ENCODE measurements around the gene SLC37A1.

The SLC37A1 gene

GRCh38 chr21:42491328-42491727 lies 22.3 kb upstream of the SLC37A1 start (continued):
- TF ChIP-seq ZNF214 (tag by site-specific recombination; IDR thresholded peaks at IDR 0.05; ENCODE audit: borderline replicate concordance) = no peak
- TF ChIP-seq KLF8 (tag by site-specific recombination; IDR thresholded peaks at IDR 0.05) = no peak
- TF ChIP-seq ZNF48 (tag by site-specific recombination; IDR thresholded peaks at IDR 0.05) = no peak
- no peak for TF ChIP-seq ZBTB26 (tag by site-specific recombination; optimal IDR thresholded peaks at IDR 0.05)
- no peak for TF ChIP-seq ZEB2 (tag by site-specific recombination; IDR thresholded peaks at IDR 0.05)
- no peak for TF ChIP-seq ZBTB48 (tag by site-specific recombination; IDR thresholded peaks at IDR 0.05)

- H3K27ac ChIP-seq (ENCODE audit: extremely low read depth, low read depth, low read length) = no peak overlapping the region
- no peaks in the 10 kb centered on the region for H3K36me3 ChIP-seq (ENCODE audit: control insufficient read depth in 2 of 2, insufficient read depth in 1 of 2, low read length in 2 of 2)
- no peaks in the 10 kb centered on the region for H3K9me3 ChIP-seq (ENCODE audit: control insufficient read depth, insufficient read depth, low read depth, low read length)
- ChIA-PET CTCF (interaction anchor here (0.6 to 1.1 kb wide), 2 partner anchors 101 to 207 kb away, joined by 3 to 5 read pairs; no protein-coding TSS in a partner anchor), POLR2A (interaction anchor here (0.6 kb wide), 1 partner anchor 804 kb away, joined by 5 read pairs; no protein-coding TSS in a partner anchor)
- no peaks in the 10 kb centered on the region for H3K4me1 ChIP-seq (ENCODE audit: control insufficient read depth, insufficient read depth, low read length)
- H3K4me3 ChIP-seq (ENCODE audit: low read depth, low read length) = no peak overlapping the region
- TF ChIP-seq ZNF146 (tag by site-specific recombination; IDR thresholded peaks at IDR 0.05) (no peak), ZNF221 (tag by site-specific recombination; IDR thresholded peaks at IDR 0.05; ENCODE audit: borderline replicate concordance) (no peak)
Observed at GRCh38 chr21:42492201-42492600, 21.5 kb upstream of the SLC37A1 start.

- H3K4me3 ChIP-seq (ENCODE audit: low read depth, low read length) = no peak overlapping the region
- no peaks in the 10 kb centered on the region for H3K36me3 ChIP-seq (ENCODE audit: control insufficient read depth in 2 of 2, insufficient read depth in 1 of 2, low read length in 2 of 2)
- ChIA-PET POLR2A (no interaction called here), CTCF (interaction anchor here (1.1 kb wide), 1 partner anchor 208 kb away, joined by 5 read pairs; no protein-coding TSS in a partner anchor)
- no peak overlapping the region for H3K27ac ChIP-seq (ENCODE audit: extremely low read depth, low read depth, low read length)
- H3K9me3 ChIP-seq (ENCODE audit: control insufficient read depth, insufficient read depth, low read depth, low read length) = no peaks in the 10 kb centered on the region
- H3K4me1 ChIP-seq (ENCODE audit: control insufficient read depth, insufficient read depth, low read length) = no peaks in the 10 kb centered on the region
- TF ChIP-seq MZF1 (tag by site-specific recombination; IDR thresholded peaks at IDR 0.05; ENCODE audit: borderline replicate concordance) (no peak), TRIM28 (IDR thresholded peaks at IDR 0.05; ENCODE audit: borderline replicate concordance, low read length) (no peak), PRDM1 (tag by site-specific recombination; IDR thresholded peaks at IDR 0.05) (no peak), ZNF202 (tag by site-specific recombination; IDR thresholded peaks at IDR 0.05; ENCODE audit: borderline replicate concordance) (no peak), ZNF48 (tag by site-specific recombination; IDR thresholded peaks at IDR 0.05) (no peak), ZNF423 (tag by site-specific recombination; IDR thresholded peaks at IDR 0.05) (no peak), KLF7 (tag by site-specific recombination; IDR thresholded peaks at IDR 0.05; ENCODE audit: borderline replicate concordance) (no peak), ZNF169 (tag by site-specific recombination; IDR thresholded peaks at IDR 0.05) (no peak), ZBTB44 (tag by site-specific recombination; IDR thresholded peaks at IDR 0.05) (no peak), ZNF132 (tag by site-specific recombination; IDR thresholded peaks at IDR 0.05; ENCODE audit: borderline replicate concordance) (no peak), ZNF791 (tag by site-specific recombination; IDR thresholded peaks at IDR 0.05) (no peak), ZNF362 (tag by site-specific recombination; IDR thresholded peaks at IDR 0.05) (no peak), ZNF501 (tag by site-specific recombination; IDR thresholded peaks at IDR 0.05) (no peak), ZNF776 (tag by site-specific recombination; IDR thresholded peaks at IDR 0.05; ENCODE audit: borderline replicate concordance) (no peak), ZNF777 (tag by site-specific recombination; IDR thresholded peaks at IDR 0.05; ENCODE audit: borderline replicate concordance) (no peak), SP2 (tag by site-specific recombination; IDR thresholded peaks at IDR 0.05) (no peak)
Observed at GRCh38 chr21:42493109-42494060, 20.3 kb upstream of the SLC37A1 start.
